GM12872 (cell line): ENCODE measurements around the gene RIN1.

ENCODE experiments used
- CTCF ChIP-seq: IDR thresholded peaks from 3 replicates; pipeline ENCODE4 v1.5.1; 2011; ENCODE audit warnings: low read depth, mild to moderate bottlenecking, low read length, moderate library complexity; ENCODE audit not compliant: insufficient read depth

RIN1 gene

GRCh38 chr11:66362481-66363147 is 26.4 kb upstream of the RIN1 start:
- no peak for TF ChIP-seq CTCF

GRCh38 chr11:66361502-66361941 is 25.3 kb upstream of the RIN1 start:
- no peak for TF ChIP-seq CTCF

- TF ChIP-seq CTCF, result no peak
Measured at GRCh38 chr11:66360406-66361073, 24.3 kb upstream of the RIN1 start.

- TF ChIP-seq CTCF, result no peak
Measured at GRCh38 chr11:66359662-66360087, 23.4 kb upstream of the RIN1 start.

GRCh38 chr11:66349084-66349386 is 12.8 kb upstream of the RIN1 start:
- TF ChIP-seq CTCF, result no peak

- TF ChIP-seq CTCF, result no peak
Measured at GRCh38 chr11:66347425-66348276, 11.4 kb upstream of the RIN1 start, which contains the start of gene B4GAT1. Gene B4GAT1 (minus strand): TSS chr11:66347629. CDS start chr11:66347545, 84 bp downstream.
